Measurements from ENCODE around the gene PDGFB. TPM values are rescaled to one million over a fixed set of nuclear protein-coding genes. Genes with fewer than 3 reads are reported as not detected.

Gene PDGFB
- total and polyA plus RNA-seq, 2 experiments from 2014 or later, result 2.2 to 8.0 TPM

DNA sequence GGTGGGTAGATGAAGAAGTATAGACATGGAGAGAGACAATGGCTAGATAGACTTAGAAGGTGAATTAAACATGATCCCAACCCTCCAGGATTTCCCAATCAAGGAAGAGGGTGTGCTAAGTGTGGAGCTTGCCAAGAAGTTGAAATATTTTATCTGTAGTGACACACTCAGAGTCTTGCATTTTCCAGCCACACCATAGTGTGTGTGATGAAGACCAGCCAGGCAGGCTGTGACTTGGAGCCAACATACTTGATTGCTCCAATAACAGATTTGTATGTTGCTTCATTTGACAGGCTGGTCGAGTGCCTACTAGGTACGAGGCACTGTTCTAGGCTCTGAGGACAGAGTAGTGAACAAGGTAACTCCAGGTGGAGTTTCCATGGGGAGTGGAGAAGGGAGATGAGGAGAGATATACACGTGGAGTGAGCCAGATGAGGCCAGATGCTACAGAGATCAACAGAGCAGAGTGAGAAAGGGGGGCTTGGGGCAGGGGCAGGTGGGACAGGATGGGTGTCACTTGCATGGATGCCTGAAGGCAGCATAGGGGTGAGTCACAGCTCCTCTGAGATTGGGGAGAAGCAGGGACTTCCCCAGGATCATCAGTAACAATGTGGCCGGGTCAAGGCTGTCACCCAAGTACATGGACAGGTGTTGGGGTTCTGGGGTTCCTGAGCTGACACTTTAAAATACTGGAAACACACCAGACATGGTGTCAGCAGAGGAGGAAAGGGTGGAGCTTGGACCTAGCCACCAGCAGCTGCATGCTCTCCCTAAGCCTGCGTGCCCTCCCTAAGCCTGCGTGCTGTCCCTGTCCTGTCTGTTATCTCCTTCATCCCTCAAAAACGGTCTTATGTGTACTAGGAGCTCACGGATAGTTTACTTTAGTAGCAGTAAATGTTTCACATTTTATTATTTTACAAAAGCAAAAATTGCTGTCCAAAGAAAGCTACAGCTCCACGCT is 23.6 kb downstream of the PDGFB start:
- no peak for TF ChIP-seq ZNF462 (CRISPR knock-in tag; IDR thresholded peaks at IDR 0.05)
- no peak for DNase-seq (ENCODE audit: low spot score)
- peaks cover 34% of the 10 kb centered on the region for H3K36me3 Mint-ChIP-seq (ENCODE audit: low read depth)
- no peaks in the 10 kb centered on the region for H4K20me1 ChIP-seq (replicated peaks; ENCODE audit: insufficient read depth)
- H3K27me3 Mint-ChIP-seq (ENCODE audit: insufficient read depth, low read depth, poor library complexity), result peaks cover 6% of the 10 kb centered on the region
- peaks cover 5% of the 10 kb centered on the region; the same call in 1 of the 2 replicates for H3K9me2 ChIP-seq (ENCODE audit: insufficient read depth)
- H3K4me3 Mint-ChIP-seq, result no peak overlapping the region
- H3K4me1 Mint-ChIP-seq, result peaks cover 5% of the 10 kb centered on the region
- H3K4me2 ChIP-seq, result no peak overlapping the region
- no peaks in the 10 kb centered on the region for H3K79me2 ChIP-seq (replicated peaks; ENCODE audit: insufficient read depth)
- no peak overlapping the region for H3K27ac Mint-ChIP-seq
- no peaks in the 10 kb centered on the region for H3F3A ChIP-seq (replicated peaks; ENCODE audit: low read depth)
- no peaks in the 10 kb centered on the region; the same call in 1 of the 2 replicates for H3K4me1 ChIP-seq (ENCODE audit: insufficient read depth)
- no peak for ATAC-seq
- no peaks in the 10 kb centered on the region for H3K36me3 ChIP-seq (ENCODE audit: insufficient read depth)
- no peak overlapping the region for H2AFZ ChIP-seq
- no peak overlapping the region for H3K27ac ChIP-seq (ENCODE audit: low read depth)
- no peak overlapping the region for H3K4me3 ChIP-seq
- no peaks in the 10 kb centered on the region for H3K27me3 ChIP-seq (ENCODE audit: insufficient read depth)
- H3K9me3 Mint-ChIP-seq, result peaks cover 26% of the 10 kb centered on the region

GRCh38 chr22:39220450-39220849 is 24.3 kb downstream of the PDGFB start:
- Histone ChIP-seq H3K4me1 (ENCODE audit: insufficient read depth) (peaks cover 3% of the 10 kb centered on the region), H3K36me3 (ENCODE audit: insufficient read depth) (no peaks in the 10 kb centered on the region), H4K20me1 (replicated peaks; ENCODE audit: insufficient read depth) (no peaks in the 10 kb centered on the region), H3F3A (replicated peaks; ENCODE audit: low read depth) (0 out of 2 replicates have a peak, but pooled peaks cover 2% of the 10 kb centered on the region), H3K9me2 (ENCODE audit: insufficient read depth) (peaks cover 5% of the 10 kb centered on the region; the same call in 1 of the 2 replicates), H3K27ac (ENCODE audit: low read depth) (no peak overlapping the region), H3K4me2 (no peak overlapping the region), H3K79me2 (replicated peaks; ENCODE audit: insufficient read depth) (no peaks in the 10 kb centered on the region), H3K27me3 (ENCODE audit: insufficient read depth) (no peaks in the 10 kb centered on the region), H2AFZ (no peak overlapping the region), H3K4me3 (no peak overlapping the region)
- Mint-ChIP-seq H3K4me3 (no peak overlapping the region; the same call in 2 of the 3 replicates), H3K9me3 (peaks cover 26% of the 10 kb centered on the region), H3K4me1 (peaks cover 10% of the 10 kb centered on the region), H3K27me3 (ENCODE audit: insufficient read depth, low read depth, poor library complexity) (peaks cover 7% of the 10 kb centered on the region), H3K36me3 (ENCODE audit: low read depth) (peaks cover 27% of the 10 kb centered on the region), H3K27ac (no peak overlapping the region)
- TF ChIP-seq ETS1 (IDR thresholded peaks at IDR 0.05) (no peak), STAT1 (IDR thresholded peaks at IDR 0.05; ENCODE audit: unreplicated experiment) (no peak)
- DNase-seq (ENCODE audit: low spot score) (no peak), ATAC-seq (no peak)

Data from GM23338 (cell line).